IMR-90 (cell line): Measurements from ENCODE around the gene SNX27. TPM values are rescaled to one million over a fixed set of nuclear protein-coding genes. Genes with fewer than 3 reads are reported as not detected.
A peak's percentile ranks its signal among the peaks of the same experiment; 100 is the strongest.

Source experiments
- ATAC-seq: fragments of 200-7000 bp; cut with Tn5 transposase; 2 replicates; pipeline ENCODE4 v1.9.1; 2020; ENCODE audit warnings: low read depth, mild to moderate bottlenecking, moderate library complexity
- BruUV-seq: library from RNA; stranded (reverse); fragments of 400-500 nt; replicated peaks from 2 replicates; lab custom pipeline; 2021; lab: Mats Ljungman, UMichigan
- CTCF ChIA-PET: fragments of 300-600 bp; formaldehyde crosslinking; extraction: SDS; loops from one replicate; lab custom pipeline; 2021; ENCODE audit warnings: antibody characterized with exemption; lab: Yijun Ruan, JAX
- POLR2A ChIA-PET: fragments of 300-600 bp; sonication (Branson Sonifier 250); formaldehyde crosslinking; loops from one replicate; lab custom pipeline; 2022; ENCODE audit warnings: antibody characterized with exemption; ENCODE audit not compliant: unreplicated experiment; lab: Charles Lee
- DNase-seq: peaks from one replicate; pipeline ENCODE4 v3.0.0; 2013
- H2AFZ ChIP-seq: replicated peaks from 2 replicates; pipeline ENCODE3; 2013; ENCODE audit warnings: low read length, mild to moderate bottlenecking; ENCODE audit not compliant: poor library complexity
- H2AK5ac ChIP-seq: 2 replicates; pipeline ENCODE4 v1.6.1; 2013; ENCODE audit warnings: low read depth, low read length, inconsistent platforms
- H2AK9ac ChIP-seq: replicated peaks from 2 replicates; pipeline ENCODE3; 2013; ENCODE audit warnings: mild to moderate bottlenecking, low read depth, low read length, moderate library complexity; ENCODE audit not compliant: poor library complexity
- H2BK120ac ChIP-seq: 2 replicates; pipeline ENCODE4 v1.6.1; 2013; ENCODE audit warnings: low read depth, low read length, inconsistent platforms
- H2BK15ac ChIP-seq: 3 replicates; pipeline ENCODE4 v1.6.1; 2013; ENCODE audit warnings: low read depth, low read length, inconsistent platforms
- H2BK20ac ChIP-seq: 2 replicates; pipeline ENCODE4 v1.6.1; 2013; ENCODE audit warnings: low read depth, mild to moderate bottlenecking, inconsistent platforms, low read length, moderate library complexity
- H2BK5ac ChIP-seq: 2 replicates; pipeline ENCODE4 v1.6.1; 2013; ENCODE audit warnings: mild to moderate bottlenecking, low read depth, low read length, inconsistent platforms; ENCODE audit not compliant: poor library complexity, severe bottlenecking
- H3K14ac ChIP-seq: replicated peaks from 2 replicates; pipeline ENCODE4 v1.6.1; 2013; ENCODE audit warnings: low read depth, low read length, inconsistent platforms
- H3K18ac ChIP-seq: 2 replicates; pipeline ENCODE4 v1.6.1; 2013; ENCODE audit warnings: low read depth, low read length, control low read depth
- H3K23ac ChIP-seq: 2 replicates; pipeline ENCODE4 v1.6.1; 2013; ENCODE audit warnings: low read depth, low read length, inconsistent platforms
- H3K27ac ChIP-seq: 2 replicates; pipeline ENCODE4 v1.5.1; 2013; ENCODE audit warnings: mild to moderate bottlenecking, control low read depth, low read length; ENCODE audit not compliant: insufficient read depth
- H3K27me3 ChIP-seq: 2 replicates; pipeline ENCODE4 v1.6.1; 2013; ENCODE audit warnings: low read length; ENCODE audit not compliant: control insufficient read depth, insufficient read depth
- H3K36me3 ChIP-seq: 2 replicates; pipeline ENCODE4 v1.6.1; 2013; ENCODE audit warnings: low read length, mixed read lengths; ENCODE audit not compliant: control insufficient read depth, insufficient read depth
- H3K4ac ChIP-seq: 2 replicates; pipeline ENCODE4 v1.6.1; 2013; ENCODE audit warnings: low read depth, low read length, inconsistent platforms
- H3K4me1 ChIP-seq: 2 replicates; pipeline ENCODE4 v1.6.1; 2013; ENCODE audit warnings: low read length, mixed read lengths; ENCODE audit not compliant: control insufficient read depth, insufficient read depth
- H3K4me2 ChIP-seq: 2 replicates; pipeline ENCODE4 v1.6.1; 2013; ENCODE audit warnings: low read depth, mild to moderate bottlenecking, control low read depth, low read length, moderate library complexity
- H3K4me3 ChIP-seq: 2 replicates; pipeline ENCODE4 v1.5.1; 2013; ENCODE audit warnings: low read depth, mild to moderate bottlenecking, control low read depth, low read length, moderate library complexity; ENCODE audit not compliant: insufficient read depth
- H3K56ac ChIP-seq: 2 replicates; pipeline ENCODE4 v1.6.1; 2013; ENCODE audit warnings: low read length, inconsistent platforms; ENCODE audit not compliant: insufficient read depth; ENCODE audit errors: extremely low read depth
- H3K79me1 ChIP-seq, 2 experiments: 2 replicates each; pipeline ENCODE4 v1.6.1; 2013; ENCODE audit warnings: low read length in 2 of 2, inconsistent platforms in 1 of 2, low read depth in 1 of 2
- H3K9ac ChIP-seq: 2 replicates; pipeline ENCODE4 v1.6.1; 2013; ENCODE audit warnings: low read depth, low read length, control low read depth
- H3K9me1 ChIP-seq: 2 replicates; pipeline ENCODE4 v1.6.1; 2013; ENCODE audit warnings: low read length, inconsistent platforms; ENCODE audit not compliant: insufficient read depth
- H3K9me3 ChIP-seq: 2 replicates; pipeline ENCODE4 v1.6.1; 2013; ENCODE audit warnings: low read length; ENCODE audit not compliant: control insufficient read depth, insufficient read depth
- H4K20me1 ChIP-seq: 2 replicates; pipeline ENCODE4 v1.6.1; 2013; ENCODE audit warnings: low read length, inconsistent platforms; ENCODE audit not compliant: insufficient read depth
- H4K5ac ChIP-seq: 2 replicates; pipeline ENCODE4 v1.6.1; 2013; ENCODE audit warnings: mild to moderate bottlenecking, low read depth, low read length, control low read depth
- H4K8ac ChIP-seq, 2 experiments: 2 replicates each; pipeline ENCODE4 v1.6.1; 2013; ENCODE audit warnings: low read depth in 2 of 2, low read length in 2 of 2, control low read depth in 1 of 2, inconsistent platforms in 1 of 2
- H4K91ac ChIP-seq: 2 replicates; pipeline ENCODE4 v1.6.1; 2013; ENCODE audit warnings: low read depth, low read length, inconsistent platforms; ENCODE audit not compliant: insufficient read depth
- BHLHE40 ChIP-seq: fragments of 150-350 bp; IDR thresholded peaks from 2 replicates; pipeline ENCODE4 v1.6.1; 2016; ENCODE audit warnings: mild to moderate bottlenecking, low read depth, low read length
- CEBPB ChIP-seq: IDR thresholded peaks from 2 replicates; pipeline ENCODE4 v1.6.1; 2012; ENCODE audit warnings: low read depth, low read length, improper control_type of control experiment
- CTCF ChIP-seq: conservative IDR thresholded peaks from 2 replicates; pipeline ENCODE4 v1.5.1; 2012; ENCODE audit warnings: mild to moderate bottlenecking, low read depth, low read length, improper control_type of control experiment
- MAZ ChIP-seq: IDR thresholded peaks from 2 replicates; pipeline ENCODE4 v1.6.1; 2012; ENCODE audit warnings: low read depth, mild to moderate bottlenecking, low read length, improper control_type of control experiment, moderate library complexity, borderline replicate concordance
- MXI1 ChIP-seq: IDR thresholded peaks from 2 replicates; pipeline ENCODE4 v1.6.1; 2012; ENCODE audit warnings: low read depth, mild to moderate bottlenecking, low read length, moderate library complexity, borderline replicate concordance
- NFE2L2 ChIP-seq: fragments of 150-350 bp; IDR thresholded peaks from 2 replicates; pipeline ENCODE4 v1.6.1; 2016; ENCODE audit warnings: low read depth, mild to moderate bottlenecking, low read length
- RAD21 ChIP-seq: IDR thresholded peaks from 2 replicates; pipeline ENCODE4 v1.6.1; 2012; ENCODE audit warnings: low read length, improper control_type of control experiment
- RCOR1 ChIP-seq: IDR thresholded peaks from 2 replicates; pipeline ENCODE4 v1.6.1; 2012; ENCODE audit warnings: mild to moderate bottlenecking, low read length, improper control_type of control experiment; ENCODE audit not compliant: insufficient replicate concordance
- SMC3 ChIP-seq: fragments of 150-350 bp; IDR thresholded peaks from 2 replicates; pipeline ENCODE4 v1.6.1; 2016; ENCODE audit warnings: low read depth, mild to moderate bottlenecking, antibody characterized with exemption, low read length, moderate library complexity
- WGBS, 2 experiments: methylation state at CpG; one replicate each; pipeline versions ENCODE4 v1.1.5 to v1.1.7; 2013; ENCODE audit warnings: missing lambda C conversion rate in 2 of 2; ENCODE audit not compliant: insufficient read length in 1 of 2; ENCODE audit errors: extremely low coverage in 2 of 2; 5-methylcytosine and 5-hydroxymethylcytosine counted together
- dilution Hi-C: fragments of 300-500 bp; cut with HindIII; formaldehyde crosslinking; loops from one replicate; pipeline ENCODE4 v1.14.3; 2018; ENCODE audit warnings: low sequenced_read_pairs; ENCODE audit not compliant: unreplicated experiment
- in situ Hi-C: fragments of 300-500 bp; cut with MboI; formaldehyde crosslinking; loops from 3 replicates; pipeline ENCODE4 v1.14.3; 2019; ENCODE audit warnings: low sequenced_read_pairs, inconsistent platforms, mixed read lengths
- intact Hi-C: fragments of 100-400 bp; cut with micrococcal nuclease; formaldehyde crosslinking; loops from 2 replicates; pipeline ENCODE4 v1.10.0; 2022
- polyA plus RNA-seq, 3 experiments: library from polyadenylated mRNA; depleted of rRNA; stranded (reverse); fragments of >200 nt; gene quantifications; 2 replicates each; pipeline ENCODE4 v1.2.3, GENCODE V29; 2012; ENCODE audit warnings: low replicate concordance in 1 of 3
- total RNA-seq: library from RNA; depleted of rRNA; stranded (reverse); fragments of >200 nt; gene quantifications from 2 replicates; pipeline ENCODE4 v1.2.3, GENCODE V29; 2012

The SNX27 gene
- total and polyA plus RNA-seq, 2 of the 4 experiments (the other 2 are of a cell fraction) = 12.3 to 25.6 TPM

DNA sequence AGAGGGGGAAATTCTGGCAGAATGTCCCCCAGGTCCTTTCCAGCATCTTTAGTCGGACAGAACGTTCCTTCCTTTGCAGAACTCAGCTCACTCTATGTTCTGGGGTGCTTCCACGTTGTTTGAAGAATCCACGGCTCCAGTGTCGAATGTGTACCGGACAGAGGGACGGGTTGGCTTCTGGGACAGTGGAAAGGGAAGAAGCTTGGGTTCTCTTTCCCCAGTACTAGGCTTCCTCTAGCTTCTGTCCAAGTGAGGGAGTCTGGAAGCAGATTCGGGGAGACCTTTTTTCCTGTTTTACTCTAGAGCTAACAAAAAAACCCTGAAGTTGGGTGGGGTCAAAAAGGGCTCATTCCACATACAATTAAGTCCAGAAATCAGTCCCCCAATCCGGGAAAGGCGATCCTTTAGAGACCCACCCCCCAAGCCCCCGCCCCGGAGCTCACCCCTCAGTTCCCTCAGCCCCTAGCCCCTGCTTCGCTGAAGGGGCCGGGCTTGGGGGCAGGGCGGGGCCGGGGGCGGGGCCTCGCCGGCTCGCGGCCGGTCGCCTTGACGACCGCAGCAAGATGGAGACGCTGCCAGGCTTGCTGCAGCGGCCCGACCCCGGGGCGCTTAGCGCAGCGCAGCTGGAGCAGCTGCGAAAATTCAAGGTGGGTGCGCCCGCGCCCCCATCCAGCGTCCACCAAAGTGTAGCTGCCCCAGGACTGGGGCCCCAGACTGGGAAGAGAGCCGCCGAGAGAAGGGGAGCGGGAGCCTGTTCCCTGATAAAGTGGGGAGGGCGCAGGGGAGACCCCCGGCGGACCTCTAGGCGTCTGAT is 109.3 kb downstream of the SNX27 start, which contains the start of gene RIIAD1 (continued):
- TF ChIP-seq MXI1 = no peak
- no peak for TF ChIP-seq SMC3

DNA sequence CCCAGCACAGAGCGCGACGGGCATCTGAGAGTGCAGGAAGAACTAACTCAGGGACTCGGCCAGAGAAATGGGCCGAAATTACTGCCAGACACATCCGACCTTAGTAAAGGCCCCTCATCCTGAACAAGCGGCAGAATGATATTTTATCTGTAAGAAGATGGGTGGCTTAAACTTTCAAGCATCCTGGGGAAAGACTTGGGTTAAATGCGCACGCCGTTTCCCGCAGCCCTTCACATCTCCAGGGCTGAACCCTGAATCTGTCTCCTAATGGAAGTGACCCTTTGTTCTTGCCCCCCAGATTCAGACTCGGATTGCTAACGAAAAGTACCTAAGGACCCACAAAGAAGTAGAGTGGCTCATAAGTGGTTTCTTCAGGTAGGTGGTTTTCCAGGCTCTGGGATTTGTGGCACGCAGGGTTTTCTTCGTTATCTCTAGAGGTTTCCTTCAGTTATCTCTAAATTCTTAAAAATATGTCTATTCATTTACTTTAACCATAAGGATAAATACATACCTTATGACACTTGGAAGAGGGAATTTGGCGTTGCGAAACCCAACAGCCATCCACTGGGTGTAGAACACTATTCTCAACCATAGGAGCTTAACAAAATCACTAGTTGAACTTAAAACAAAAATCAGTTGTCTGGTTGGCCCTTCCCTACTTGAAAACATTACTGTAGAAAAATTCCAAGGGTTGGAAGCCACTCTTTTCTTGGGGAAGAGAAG is 110.1 kb downstream of the SNX27 start:
- dilution Hi-C loops (no loop called here), intact Hi-C loops (no loop called here), in situ Hi-C loops (no loop called here)
- H3K27me3 ChIP-seq = peaks cover 56% of the 10 kb centered on the region
- no peaks in the 10 kb centered on the region for H4K20me1 ChIP-seq
- no peaks in the 10 kb centered on the region for H3K79me1 ChIP-seq
- H3K14ac ChIP-seq = no peak overlapping the region
- H3K36me3 ChIP-seq = no peaks in the 10 kb centered on the region
- H3K4me1 ChIP-seq = peaks cover 2% of the 10 kb centered on the region; the same call in 1 of the 2 replicates
- H3K23ac ChIP-seq = no peak overlapping the region
- H3K4me3 ChIP-seq = peak overlapping the region; percentile 32
- H2BK120ac ChIP-seq = no peak overlapping the region
- peak; percentile 74 for TF ChIP-seq CEBPB
- TF ChIP-seq BHLHE40 = no peak
- TF ChIP-seq NFE2L2 = no peak
- no peak for TF ChIP-seq RCOR1
- no peak for TF ChIP-seq MAZ
- TF ChIP-seq CTCF = no peak
- no peak for TF ChIP-seq RAD21
- H2BK20ac ChIP-seq = no peak overlapping the region
- H3K9ac ChIP-seq = no peak overlapping the region
- POLR2A ChIA-PET = no interaction called here
- H3K9me1 ChIP-seq = no peaks in the 10 kb centered on the region
- H4K5ac ChIP-seq = no peak overlapping the region
- no peak for ATAC-seq
- no peak overlapping the region for H2AK5ac ChIP-seq
- no peak overlapping the region for H3K27ac ChIP-seq
- peak; percentile 13 for DNase-seq
- no TSS peak for BruUV-seq
- CTCF ChIA-PET = interaction anchor here (0.6 kb wide), 2 partner anchors 13 to 228 kb away, joined by 3 to 4 read pairs; no protein-coding TSS in a partner anchor
- no peak overlapping the region for H2BK15ac ChIP-seq
- WGBS, 2 experiments = 10% methylated on average over 4 of the region's 17 CpGs; no CpG with 5 or more reads in 1 of the 2 experiments
- H2BK5ac ChIP-seq = no peak overlapping the region
- H2AFZ ChIP-seq = peak overlapping the region; percentile 69
- H3K4me2 ChIP-seq = peak overlapping the region; percentile 74
- no peak overlapping the region for H4K8ac ChIP-seq
- no peaks in the 10 kb centered on the region for H3K9me3 ChIP-seq
- H4K91ac ChIP-seq = no peak overlapping the region
- H2AK9ac ChIP-seq = peak overlapping the region; percentile 20
- H3K4ac ChIP-seq = no peak overlapping the region
- H3K18ac ChIP-seq = no peak overlapping the region
- H3K56ac ChIP-seq = no peak overlapping the region
